IPS-18c (cell line): Measurements from ENCODE around the gene SH2D4B.

Experiments
- H3K4me3 ChIP-seq: 2 replicates; pipeline ENCODE4 v1.7.0; 2013; ENCODE audit warnings: low read depth, mild to moderate bottlenecking, low read length, moderate library complexity; ENCODE audit not compliant: insufficient read depth
- H3K9me3 ChIP-seq: one replicate; pipeline ENCODE4 v1.6.1; 2013; ENCODE audit warnings: mild to moderate bottlenecking, low read length, moderate library complexity; ENCODE audit not compliant: control insufficient read depth, insufficient read depth

Gene SH2D4B

DNA sequence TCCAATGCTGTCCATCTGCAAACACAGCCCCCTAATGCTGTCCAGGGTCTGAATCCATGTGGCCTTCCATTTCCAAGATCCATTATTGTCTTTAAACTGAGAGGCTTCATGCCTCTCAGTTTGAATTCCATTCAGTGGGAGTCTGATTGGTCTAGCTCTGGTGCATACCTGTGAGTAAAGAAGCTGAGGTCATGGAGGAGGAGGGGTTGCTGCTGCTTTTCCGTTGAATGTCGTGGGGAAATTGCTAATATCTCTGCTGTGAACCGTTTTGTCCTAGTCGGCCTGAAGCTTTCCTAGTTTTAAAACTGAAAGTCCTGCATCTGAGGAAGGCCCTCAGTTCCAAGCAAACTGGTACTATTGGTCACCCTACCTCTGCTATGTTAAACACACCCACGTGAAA is 17.7 kb downstream of the SH2D4B start:
- H3K9me3 ChIP-seq = no peaks in the 10 kb centered on the region
- no peak overlapping the region for H3K4me3 ChIP-seq

DNA sequence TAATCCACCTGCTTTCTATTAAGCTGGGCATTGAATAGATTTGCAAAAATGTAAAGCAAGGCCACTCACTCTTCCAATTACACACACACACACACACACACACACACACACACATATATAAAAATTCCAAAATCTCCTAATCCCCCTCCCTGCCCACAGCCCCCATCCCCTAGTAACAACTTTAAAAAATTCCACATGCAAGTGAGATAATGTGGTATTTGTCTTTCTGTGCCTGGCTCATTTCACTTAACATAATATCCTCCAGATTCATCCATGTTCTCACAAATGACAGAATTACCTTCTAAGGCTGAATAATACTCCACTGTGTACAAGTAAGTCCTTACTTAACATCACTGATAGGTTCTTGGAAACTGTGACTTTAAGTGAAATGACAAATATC is 24.2 kb downstream of the SH2D4B start:
- H3K4me3 ChIP-seq = no peak overlapping the region

DNA sequence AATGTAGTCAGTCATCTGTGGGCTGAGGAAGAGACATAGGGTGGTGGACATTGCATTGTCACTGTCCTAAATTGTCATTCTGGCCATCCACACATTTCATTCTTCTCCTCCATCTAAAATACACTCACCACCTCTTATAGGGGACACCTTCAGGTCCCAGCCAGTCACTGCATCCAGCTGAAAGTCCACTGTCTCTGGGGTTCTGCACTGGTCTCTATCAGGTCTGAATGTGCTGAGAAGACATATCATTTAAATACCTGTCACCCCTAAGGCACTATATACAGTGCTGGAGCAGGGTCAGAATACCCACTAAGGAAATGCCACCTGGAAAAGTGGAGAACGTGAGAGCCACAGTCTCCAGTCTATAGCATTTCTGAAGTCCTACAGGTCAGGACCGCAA is 29.6 kb downstream of the SH2D4B start:
- Histone ChIP-seq H3K9me3 (no peaks in the 10 kb centered on the region), H3K4me3 (no peak overlapping the region)

More for the DNA sequence above, 24.2 kb downstream of the SH2D4B start:
- H3K9me3 ChIP-seq = no peaks in the 10 kb centered on the region

DNA sequence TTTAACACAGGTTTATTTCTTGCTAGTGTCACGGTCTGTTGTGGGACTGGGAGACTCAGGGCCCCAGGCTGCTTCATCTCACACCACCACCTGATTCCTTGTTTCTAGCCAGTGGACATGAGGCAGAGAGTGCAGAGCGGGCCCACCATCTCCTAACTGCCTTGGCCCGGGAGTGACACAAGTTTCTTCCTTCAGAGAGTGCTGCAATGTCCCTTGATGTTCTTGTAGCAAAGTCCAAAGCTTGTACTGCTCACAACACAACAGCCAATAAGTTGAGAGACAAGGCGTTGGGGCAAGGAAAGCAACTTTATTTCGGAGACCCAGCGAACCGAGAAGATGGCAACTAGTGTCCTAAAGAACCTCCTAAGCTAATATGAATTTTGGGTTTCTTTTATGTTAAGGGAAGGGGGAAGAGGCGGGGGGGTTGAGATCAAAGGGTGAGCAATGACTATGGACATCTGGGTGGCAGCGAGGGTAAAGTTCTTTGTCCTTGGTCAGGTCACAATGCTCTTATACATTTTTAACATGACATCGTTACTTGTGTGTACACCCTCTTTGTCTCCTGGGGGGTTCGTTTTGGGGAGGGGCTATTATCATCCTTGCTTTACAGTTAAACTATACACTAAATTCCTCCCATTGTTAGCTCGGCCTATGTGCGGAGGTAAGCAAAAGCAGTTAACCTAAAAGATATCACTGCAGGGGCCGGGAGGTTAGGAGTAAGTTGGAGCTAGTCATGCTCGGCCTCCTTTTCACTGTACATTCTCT is 31.6 kb downstream of the SH2D4B start:
- H3K9me3 ChIP-seq = no peaks in the 10 kb centered on the region
- H3K4me3 ChIP-seq = no peak overlapping the region

DNA sequence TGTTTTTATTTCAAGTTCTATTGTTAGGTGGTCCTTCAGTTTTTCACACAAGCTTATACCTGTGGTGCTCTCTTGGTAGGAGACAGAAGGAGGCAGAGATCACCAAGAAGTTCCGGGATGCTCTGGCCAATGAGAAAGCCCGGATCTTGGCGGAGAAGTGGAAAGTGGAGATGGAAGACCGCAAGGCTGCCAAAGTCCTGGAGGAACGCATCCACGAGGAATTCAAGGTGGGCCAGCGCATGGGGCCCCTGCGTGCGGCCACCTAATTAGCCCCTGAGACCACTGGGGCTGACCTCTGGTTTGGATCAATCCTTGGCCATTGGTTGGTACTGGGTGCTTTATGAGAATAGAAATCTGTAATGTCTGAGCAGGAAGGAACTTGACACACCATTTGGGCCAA is 33.6 kb downstream of the SH2D4B start:
- Histone ChIP-seq H3K4me3 (no peak overlapping the region), H3K9me3 (no peaks in the 10 kb centered on the region)

DNA sequence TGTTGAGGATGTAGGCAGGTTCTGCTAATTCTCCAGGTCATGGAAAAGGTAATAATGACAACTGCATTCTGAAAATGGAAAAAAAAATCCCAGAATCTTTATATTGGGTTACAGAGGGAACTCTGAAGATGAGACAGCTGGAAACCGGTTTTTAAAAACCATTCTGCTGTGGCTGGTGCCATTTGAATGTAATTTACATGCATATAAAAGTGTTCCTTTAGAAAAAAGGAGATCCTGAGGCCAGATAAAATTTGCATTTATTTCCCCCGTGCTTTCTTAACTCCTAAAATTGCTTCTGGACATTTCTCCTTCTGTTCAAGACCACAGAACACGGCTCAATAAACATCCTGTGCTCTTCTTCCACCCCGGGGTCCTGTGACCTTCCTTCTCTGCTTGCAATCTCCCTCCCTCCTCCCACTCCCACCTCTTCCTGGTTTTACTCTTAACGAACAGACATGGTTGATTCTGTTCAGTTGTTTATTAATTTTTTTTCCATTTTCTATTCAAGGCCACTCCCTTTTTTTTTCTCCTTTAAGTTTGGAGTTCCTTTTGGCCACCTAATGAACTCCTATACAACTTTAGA is 41.6 kb downstream of the SH2D4B start:
- H3K4me3 ChIP-seq = no peak overlapping the region

DNA sequence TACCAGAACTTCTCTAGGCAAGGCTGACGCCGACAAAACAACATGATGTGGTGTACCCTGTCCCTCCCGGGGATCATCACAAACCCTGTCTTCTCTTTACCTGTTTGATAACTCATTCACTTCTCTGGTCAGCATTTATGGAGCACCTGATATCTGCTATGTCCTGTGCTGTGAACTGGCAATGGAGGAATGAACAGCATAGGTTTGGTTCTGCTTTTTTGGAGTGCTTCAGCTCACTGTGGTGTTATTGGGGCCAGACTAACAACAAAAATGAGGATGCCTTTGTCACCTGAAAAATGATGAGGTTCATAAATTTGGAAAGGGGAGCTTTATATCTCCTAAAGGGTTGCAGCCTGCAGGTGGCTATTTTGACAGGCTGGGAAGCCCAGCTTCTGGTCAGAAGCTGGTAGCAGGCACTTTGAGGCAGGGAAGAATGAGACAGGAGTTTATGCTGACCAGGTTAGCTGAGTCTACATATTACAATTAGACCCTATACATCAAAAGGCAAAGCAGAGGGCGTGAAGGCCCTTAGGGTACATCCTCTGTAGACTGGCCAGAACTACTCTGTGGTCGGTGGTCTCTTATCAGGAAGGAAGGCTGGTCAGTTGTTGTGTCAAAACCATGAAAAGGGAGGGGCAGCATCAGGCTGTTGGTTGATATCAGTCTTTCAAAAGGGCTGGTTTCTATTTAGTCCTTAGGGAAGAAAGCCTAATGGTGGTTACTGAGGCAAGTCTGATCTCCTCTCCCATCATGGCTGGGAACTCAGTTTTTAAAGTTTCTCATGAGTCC is 42.3 kb downstream of the SH2D4B start:
- Histone ChIP-seq H3K4me3 (no peak overlapping the region), H3K9me3 (no peaks in the 10 kb centered on the region)

More for the DNA sequence above, 41.6 kb downstream of the SH2D4B start:
- H3K9me3 ChIP-seq = no peaks in the 10 kb centered on the region

DNA sequence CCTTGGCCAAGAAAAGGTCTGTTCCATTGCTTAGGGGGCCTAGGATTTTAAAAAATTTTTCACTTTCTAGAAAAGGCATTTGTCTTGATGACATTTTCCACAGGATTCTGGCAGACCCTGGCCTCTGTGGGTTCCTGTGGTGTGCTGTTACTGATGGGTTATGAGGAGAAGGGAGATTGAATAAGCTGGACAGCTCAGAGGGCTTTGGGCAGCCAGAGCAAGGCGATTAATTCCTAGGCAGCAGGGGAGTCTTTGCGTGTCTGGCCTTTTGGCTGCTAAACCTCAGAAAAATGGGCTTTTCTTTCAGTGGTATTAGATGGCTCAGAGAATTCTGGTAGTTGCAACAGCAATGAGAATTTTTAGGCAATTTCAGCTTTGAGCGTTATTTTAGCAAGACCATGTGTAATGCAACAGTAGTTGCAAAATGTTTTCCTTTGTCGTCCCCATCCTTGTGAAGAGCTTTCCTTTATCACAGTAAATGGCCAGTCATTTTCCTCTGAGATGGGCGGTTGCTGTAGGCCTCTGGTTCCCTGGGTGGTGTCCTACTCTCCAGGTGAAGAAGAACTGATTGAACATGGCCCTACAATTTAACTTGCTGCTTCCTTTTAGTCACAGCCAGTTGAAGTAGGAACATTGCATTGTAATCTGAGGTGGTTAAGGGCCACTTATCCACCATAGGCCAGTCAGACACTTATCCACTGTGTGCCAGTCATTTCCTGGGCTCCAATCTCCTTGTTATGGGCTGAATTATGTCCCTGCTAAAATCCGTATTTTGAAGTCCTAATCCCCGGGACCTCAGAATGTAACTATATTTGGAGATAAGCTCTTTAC is 43.2 kb downstream of the SH2D4B start:
- Histone ChIP-seq H3K4me3 (no peak overlapping the region), H3K9me3 (no peaks in the 10 kb centered on the region)

DNA sequence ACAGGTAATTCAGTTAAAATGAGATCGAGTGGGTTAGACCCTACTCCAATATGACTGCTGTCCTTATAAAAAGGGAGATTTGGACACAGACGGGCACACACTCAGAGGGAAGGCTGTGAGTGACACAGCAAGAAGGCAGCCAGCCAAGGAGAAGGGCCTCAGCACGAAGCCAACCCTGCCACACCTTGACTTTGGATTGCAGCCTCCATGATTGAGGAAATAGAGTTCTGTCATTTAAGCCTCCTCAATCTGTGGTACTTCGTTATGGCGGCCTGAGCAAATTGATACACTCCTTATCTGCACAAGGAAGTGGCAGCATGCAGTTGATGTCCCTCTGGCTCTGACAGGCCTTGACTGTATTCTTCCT is 43.8 kb downstream of the SH2D4B start:
- Histone ChIP-seq H3K9me3 (no peaks in the 10 kb centered on the region), H3K4me3 (no peak overlapping the region)

DNA sequence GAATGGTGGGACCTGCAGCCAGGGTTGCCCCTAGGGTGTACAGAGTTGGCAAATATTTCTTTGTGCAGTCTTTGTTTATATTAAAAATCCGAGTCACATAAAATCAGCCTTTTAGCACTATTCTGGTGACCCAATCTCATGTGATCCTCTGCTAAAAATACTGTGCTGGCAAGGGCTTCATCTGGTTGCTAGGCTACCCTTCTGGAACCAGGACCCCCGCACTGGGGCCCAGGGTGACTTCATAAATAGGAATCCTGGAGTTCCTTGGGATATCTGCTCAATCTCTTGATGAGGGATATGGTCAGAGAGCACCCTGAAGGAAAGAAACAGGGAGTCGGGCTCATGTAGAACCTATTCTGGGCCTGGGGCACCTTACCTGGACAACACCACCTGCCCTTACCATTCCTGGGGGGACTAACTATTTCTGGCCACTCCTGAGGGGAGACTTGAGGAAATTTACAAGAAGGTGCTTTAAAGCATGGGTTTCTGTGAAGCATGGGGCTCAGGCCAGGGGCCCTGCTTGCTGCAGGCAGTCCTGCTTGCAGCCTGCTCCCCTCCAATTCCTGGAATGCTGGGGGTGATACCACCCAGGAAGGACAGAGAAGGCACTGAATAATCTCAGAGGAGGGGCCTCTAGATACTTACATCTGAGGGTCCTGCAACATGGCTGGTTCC is 44.7 kb downstream of the SH2D4B start:
- H3K9me3 ChIP-seq = no peaks in the 10 kb centered on the region
- H3K4me3 ChIP-seq = no peak overlapping the region

DNA sequence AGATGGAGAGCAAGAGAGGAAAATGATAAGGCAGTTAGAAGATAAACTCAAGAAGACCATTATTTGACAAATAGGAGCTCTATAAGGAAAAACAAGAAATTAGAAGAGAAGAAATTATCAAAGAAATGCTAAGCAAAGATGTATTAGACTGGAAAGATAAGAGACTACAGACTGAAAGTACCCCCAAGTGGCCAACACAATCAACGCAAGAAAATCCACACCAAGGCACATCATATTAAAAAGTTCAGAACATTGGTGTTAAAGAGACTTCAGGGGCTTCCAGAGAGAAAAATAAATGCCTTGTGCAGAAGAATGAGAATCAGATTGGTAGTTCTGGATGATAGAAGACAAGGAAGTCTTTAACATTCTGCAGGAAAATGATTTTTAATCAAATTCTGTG is 46.0 kb downstream of the SH2D4B start:
- Histone ChIP-seq H3K9me3 (no peaks in the 10 kb centered on the region), H3K4me3 (no peak overlapping the region)

DNA sequence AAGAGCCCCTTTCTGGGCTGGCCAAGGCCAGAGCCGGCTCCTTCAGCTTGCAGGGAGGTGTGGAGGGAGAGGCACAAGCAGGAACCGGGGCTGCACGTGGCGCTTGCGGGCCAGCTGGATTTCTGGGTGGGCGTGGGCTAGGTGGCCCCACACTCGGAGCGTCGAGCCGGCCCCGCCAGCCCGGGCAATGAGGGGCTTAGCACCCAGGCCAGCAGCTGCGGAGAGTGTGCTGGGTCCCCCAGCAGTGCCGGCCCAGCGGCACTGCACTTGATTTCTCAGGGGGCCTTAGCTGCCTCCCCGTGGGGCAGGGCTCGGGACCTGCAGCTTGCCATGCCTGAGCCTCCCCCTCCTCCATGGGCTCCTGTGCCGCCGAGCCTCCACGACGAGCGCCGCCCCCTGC is 48.1 kb downstream of the SH2D4B start:
- Histone ChIP-seq H3K4me3 (no peak overlapping the region), H3K9me3 (no peaks in the 10 kb centered on the region)

DNA sequence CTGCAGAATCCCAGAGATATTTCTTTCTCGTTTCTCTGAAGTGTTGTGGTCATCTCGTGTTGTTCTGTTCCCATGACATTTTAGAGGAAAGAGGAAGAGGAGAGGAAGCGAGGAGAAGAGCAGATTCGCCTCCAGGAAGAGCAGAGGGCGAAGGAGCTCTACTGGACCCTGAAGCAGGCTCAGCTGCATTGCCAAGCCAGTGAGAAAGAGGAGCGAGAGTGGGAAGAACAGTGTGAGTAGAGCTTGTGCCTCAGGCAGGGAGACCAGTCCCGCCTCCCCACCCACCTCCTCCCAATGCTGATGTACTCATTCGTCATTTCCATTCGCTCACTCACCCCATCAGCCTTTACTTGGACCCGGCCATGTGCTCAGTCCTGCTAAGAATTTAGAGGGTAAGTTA is 50.8 kb downstream of the SH2D4B start:
- H3K4me3 ChIP-seq = no peak overlapping the region
- H3K9me3 ChIP-seq = no peaks in the 10 kb centered on the region

DNA sequence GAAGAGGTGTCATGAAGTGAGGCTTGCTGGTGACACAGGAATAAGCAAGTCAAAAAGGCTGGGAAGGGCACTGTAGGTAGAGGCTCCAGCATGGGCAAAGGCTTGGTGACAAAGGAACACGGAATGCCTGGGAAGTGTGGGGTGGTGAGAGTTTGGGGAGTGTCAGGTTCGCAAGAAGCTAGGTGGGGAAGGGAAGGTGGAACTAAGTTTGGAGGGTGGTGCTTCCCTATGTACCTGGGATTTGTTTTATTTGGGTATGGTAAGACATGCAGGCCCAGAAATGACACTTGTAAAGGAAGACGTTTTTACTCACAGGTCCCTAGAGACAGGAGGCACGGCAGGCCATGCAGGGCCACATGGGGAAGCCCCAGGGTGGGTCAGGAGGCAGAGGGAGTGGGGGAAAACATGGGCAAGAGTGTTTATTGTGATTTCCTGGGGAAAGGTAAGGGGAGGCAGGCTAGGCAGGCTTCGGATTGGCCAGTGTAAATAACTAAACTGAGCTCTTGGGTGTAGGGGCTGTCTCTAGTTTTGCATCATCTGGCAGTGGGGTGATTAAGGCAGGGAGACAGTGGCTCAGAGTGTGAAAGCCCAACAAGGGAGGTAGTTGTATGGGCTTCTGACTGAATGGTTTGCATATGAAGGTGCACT is 52.1 kb downstream of the SH2D4B start:
- Histone ChIP-seq H3K4me3 (no peak overlapping the region), H3K9me3 (no peaks in the 10 kb centered on the region)

DNA sequence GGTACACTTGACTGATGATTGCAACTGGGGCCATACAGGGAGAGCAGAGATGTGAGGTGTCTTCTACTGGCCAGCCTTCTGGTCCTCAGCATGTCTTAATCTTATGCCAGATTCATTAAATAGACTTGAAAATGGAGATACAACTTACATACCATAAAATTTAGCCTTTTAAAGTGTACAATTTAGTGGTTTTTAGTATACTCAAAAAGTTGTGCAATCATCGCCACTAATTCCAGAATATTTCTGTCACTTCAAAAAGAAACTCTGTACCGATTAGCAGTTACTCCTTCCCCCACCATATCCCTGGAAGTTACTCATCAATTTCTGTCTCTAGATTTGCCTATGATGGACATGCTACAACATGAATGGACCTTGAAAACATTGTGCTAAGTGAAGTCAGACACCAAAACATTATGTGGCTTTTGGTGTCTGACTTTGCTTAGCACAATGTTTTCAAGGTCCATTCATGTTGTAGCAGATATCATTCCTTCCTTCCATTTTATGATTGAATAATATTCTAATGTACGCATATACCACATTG is 53.0 kb downstream of the SH2D4B start:
- no peaks in the 10 kb centered on the region for H3K9me3 ChIP-seq
- H3K4me3 ChIP-seq = no peak overlapping the region
